ENCODE results near the gene GADL1.

The GADL1 gene

GRCh38 chr3:30886888-30887287, 7.6 kb downstream of the GADL1 start:
- H3K36me3 ChIP-seq (ENCODE audit: control insufficient read depth in 5 of 5, insufficient read depth in 5 of 5, low read length in 5 of 5): no peaks in the 10 kb centered on the region
- no peak overlapping the region for H3K27ac ChIP-seq (ENCODE audit: low read depth, low read length)
- H3K9ac ChIP-seq (ENCODE audit: low read length in 5 of 5): no peak overlapping the region
- no peaks in the 10 kb centered on the region for H3K9me3 ChIP-seq (ENCODE audit: control insufficient read depth in 5 of 5, low read length in 5 of 5)
- H3K4me3 ChIP-seq (ENCODE audit: low read depth in 1 of 5, low read length in 5 of 5): no peak overlapping the region
- H3K27me3 ChIP-seq (ENCODE audit: control insufficient read depth in 5 of 5, insufficient read depth in 4 of 5, low read length in 5 of 5): peaks cover 0 to 3% (median 0%) of the 10 kb centered on the region in 5 donors
- no peaks in the 10 kb centered on the region for H3K4me1 ChIP-seq (ENCODE audit: control insufficient read depth in 5 of 5, insufficient read depth in 5 of 5, low read length in 5 of 5)

GRCh38 chr3:30878862-30879261, 15.6 kb downstream of the GADL1 start:
- Histone ChIP-seq H3K27me3 (ENCODE audit: control insufficient read depth in 5 of 5, insufficient read depth in 4 of 5, low read length in 5 of 5) (no peaks in the 10 kb centered on the region), H3K9ac (ENCODE audit: low read length in 5 of 5) (no peak overlapping the region), H3K27ac (ENCODE audit: low read depth, low read length) (no peak overlapping the region), H3K9me3 (ENCODE audit: control insufficient read depth in 5 of 5, low read length in 5 of 5) (no peaks in the 10 kb centered on the region), H3K4me1 (ENCODE audit: control insufficient read depth in 5 of 5, insufficient read depth in 5 of 5, low read length in 5 of 5) (peaks cover 0 to 14% (median 6%) of the 10 kb centered on the region in 5 donors), H3K4me3 (ENCODE audit: low read depth in 1 of 5, low read length in 5 of 5) (no peak overlapping the region), H3K36me3 (ENCODE audit: control insufficient read depth in 5 of 5, insufficient read depth in 5 of 5, low read length in 5 of 5) (no peaks in the 10 kb centered on the region)

GRCh38 chr3:30875505-30875904, 19.0 kb downstream of the GADL1 start:
- no peak overlapping the region for H3K9ac ChIP-seq (ENCODE audit: low read length in 5 of 5)
- H3K4me3 ChIP-seq (ENCODE audit: low read depth in 1 of 5, low read length in 5 of 5): no peak overlapping the region
- peaks cover 0 to 14% (median 6%) of the 10 kb centered on the region in 5 donors for H3K4me1 ChIP-seq (ENCODE audit: control insufficient read depth in 5 of 5, insufficient read depth in 5 of 5, low read length in 5 of 5)
- no peaks in the 10 kb centered on the region for H3K36me3 ChIP-seq (ENCODE audit: control insufficient read depth in 5 of 5, insufficient read depth in 5 of 5, low read length in 5 of 5)
- no peaks in the 10 kb centered on the region for H3K9me3 ChIP-seq (ENCODE audit: control insufficient read depth in 5 of 5, low read length in 5 of 5)
- no peak overlapping the region for H3K27ac ChIP-seq (ENCODE audit: low read depth, low read length)
- no peaks in the 10 kb centered on the region for H3K27me3 ChIP-seq (ENCODE audit: control insufficient read depth in 5 of 5, insufficient read depth in 4 of 5, low read length in 5 of 5)

GRCh38 chr3:30873671-30874070, 20.8 kb downstream of the GADL1 start:
- H3K36me3 ChIP-seq (ENCODE audit: control insufficient read depth in 5 of 5, insufficient read depth in 5 of 5, low read length in 5 of 5): no peaks in the 10 kb centered on the region
- H3K9me3 ChIP-seq (ENCODE audit: control insufficient read depth in 5 of 5, low read length in 5 of 5): no peaks in the 10 kb centered on the region
- no peak overlapping the region for H3K9ac ChIP-seq (ENCODE audit: low read length in 5 of 5)
- no peak overlapping the region for H3K27ac ChIP-seq (ENCODE audit: low read depth, low read length)
- no peaks in the 10 kb centered on the region for H3K27me3 ChIP-seq (ENCODE audit: control insufficient read depth in 5 of 5, insufficient read depth in 4 of 5, low read length in 5 of 5)
- no peak overlapping the region for H3K4me3 ChIP-seq (ENCODE audit: low read depth in 1 of 5, low read length in 5 of 5)
- H3K4me1 ChIP-seq (ENCODE audit: control insufficient read depth in 5 of 5, insufficient read depth in 5 of 5, low read length in 5 of 5): peaks cover 0 to 14% (median 6%) of the 10 kb centered on the region in 5 donors

GRCh38 chr3:30872879-30873278, 21.6 kb downstream of the GADL1 start:
- no peak overlapping the region for H3K9ac ChIP-seq (ENCODE audit: low read length in 5 of 5)
- peaks cover 0 to 14% (median 6%) of the 10 kb centered on the region in 5 donors for H3K4me1 ChIP-seq (ENCODE audit: control insufficient read depth in 5 of 5, insufficient read depth in 5 of 5, low read length in 5 of 5)
- no peaks in the 10 kb centered on the region for H3K27me3 ChIP-seq (ENCODE audit: control insufficient read depth in 5 of 5, insufficient read depth in 4 of 5, low read length in 5 of 5)
- H3K36me3 ChIP-seq (ENCODE audit: control insufficient read depth in 5 of 5, insufficient read depth in 5 of 5, low read length in 5 of 5): no peaks in the 10 kb centered on the region
- H3K4me3 ChIP-seq (ENCODE audit: low read depth in 1 of 5, low read length in 5 of 5): no peak overlapping the region
- no peak overlapping the region for H3K27ac ChIP-seq (ENCODE audit: low read depth, low read length)
- no peaks in the 10 kb centered on the region for H3K9me3 ChIP-seq (ENCODE audit: control insufficient read depth in 5 of 5, low read length in 5 of 5)

- H3K27me3 ChIP-seq (ENCODE audit: control insufficient read depth in 5 of 5, insufficient read depth in 4 of 5, low read length in 5 of 5): no peaks in the 10 kb centered on the region
- H3K4me1 ChIP-seq (ENCODE audit: control insufficient read depth in 5 of 5, insufficient read depth in 5 of 5, low read length in 5 of 5): peaks cover 0 to 14% (median 6%) of the 10 kb centered on the region in 5 donors
- H3K36me3 ChIP-seq (ENCODE audit: control insufficient read depth in 5 of 5, insufficient read depth in 5 of 5, low read length in 5 of 5): no peaks in the 10 kb centered on the region
- H3K27ac ChIP-seq (ENCODE audit: low read depth, low read length): no peak overlapping the region
- no peak overlapping the region for H3K9ac ChIP-seq (ENCODE audit: low read length in 5 of 5)
- H3K4me3 ChIP-seq (ENCODE audit: low read depth in 1 of 5, low read length in 5 of 5): no peak overlapping the region
- H3K9me3 ChIP-seq (ENCODE audit: control insufficient read depth in 5 of 5, low read length in 5 of 5): no peaks in the 10 kb centered on the region
These were observed 22.7 kb downstream of the GADL1 start for GRCh38 chr3:30871720-30872119.

GRCh38 chr3:30864836-30865235, 29.6 kb downstream of the GADL1 start:
- Histone ChIP-seq H3K36me3 (ENCODE audit: control insufficient read depth in 5 of 5, insufficient read depth in 5 of 5, low read length in 5 of 5) (no peaks in the 10 kb centered on the region), H3K4me1 (ENCODE audit: control insufficient read depth in 5 of 5, insufficient read depth in 5 of 5, low read length in 5 of 5) (no peaks in the 10 kb centered on the region), H3K9ac (ENCODE audit: low read length in 5 of 5) (no peak overlapping the region), H3K4me3 (ENCODE audit: low read depth in 1 of 5, low read length in 5 of 5) (no peak overlapping the region), H3K27me3 (ENCODE audit: control insufficient read depth in 5 of 5, insufficient read depth in 4 of 5, low read length in 5 of 5) (no peaks in the 10 kb centered on the region), H3K27ac (ENCODE audit: low read depth, low read length) (no peak overlapping the region), H3K9me3 (ENCODE audit: control insufficient read depth in 5 of 5, low read length in 5 of 5) (no peaks in the 10 kb centered on the region)

GRCh38 chr3:30864132-30864531, 30.3 kb downstream of the GADL1 start:
- Histone ChIP-seq H3K4me1 (ENCODE audit: control insufficient read depth in 5 of 5, insufficient read depth in 5 of 5, low read length in 5 of 5) (no peaks in the 10 kb centered on the region), H3K9me3 (ENCODE audit: control insufficient read depth in 5 of 5, low read length in 5 of 5) (no peaks in the 10 kb centered on the region), H3K36me3 (ENCODE audit: control insufficient read depth in 5 of 5, insufficient read depth in 5 of 5, low read length in 5 of 5) (no peaks in the 10 kb centered on the region), H3K27ac (ENCODE audit: low read depth, low read length) (no peak overlapping the region), H3K27me3 (ENCODE audit: control insufficient read depth in 5 of 5, insufficient read depth in 4 of 5, low read length in 5 of 5) (no peaks in the 10 kb centered on the region), H3K9ac (ENCODE audit: low read length in 5 of 5) (no peak overlapping the region), H3K4me3 (ENCODE audit: low read depth in 1 of 5, low read length in 5 of 5) (no peak overlapping the region)

GRCh38 chr3:30862004-30862403, 32.5 kb downstream of the GADL1 start:
- no peak overlapping the region for H3K27ac ChIP-seq (ENCODE audit: low read depth, low read length)
- H3K27me3 ChIP-seq (ENCODE audit: control insufficient read depth in 5 of 5, insufficient read depth in 4 of 5, low read length in 5 of 5): no peaks in the 10 kb centered on the region
- H3K9ac ChIP-seq (ENCODE audit: low read length in 5 of 5): no peak overlapping the region
- no peak overlapping the region for H3K4me3 ChIP-seq (ENCODE audit: low read depth in 1 of 5, low read length in 5 of 5)
- H3K4me1 ChIP-seq (ENCODE audit: control insufficient read depth in 5 of 5, insufficient read depth in 5 of 5, low read length in 5 of 5): no peaks in the 10 kb centered on the region
- H3K9me3 ChIP-seq (ENCODE audit: control insufficient read depth in 5 of 5, low read length in 5 of 5): no peaks in the 10 kb centered on the region
- no peaks in the 10 kb centered on the region for H3K36me3 ChIP-seq (ENCODE audit: control insufficient read depth in 5 of 5, insufficient read depth in 5 of 5, low read length in 5 of 5)

- H3K36me3 ChIP-seq (ENCODE audit: control insufficient read depth in 5 of 5, insufficient read depth in 5 of 5, low read length in 5 of 5): no peaks in the 10 kb centered on the region
- H3K4me1 ChIP-seq (ENCODE audit: control insufficient read depth in 5 of 5, insufficient read depth in 5 of 5, low read length in 5 of 5): peaks cover 0 to 3% (median 0%) of the 10 kb centered on the region in 5 donors
- H3K4me3 ChIP-seq (ENCODE audit: low read depth in 1 of 5, low read length in 5 of 5): no peak overlapping the region
- no peak overlapping the region for H3K27ac ChIP-seq (ENCODE audit: low read depth, low read length)
- no peaks in the 10 kb centered on the region for H3K27me3 ChIP-seq (ENCODE audit: control insufficient read depth in 5 of 5, insufficient read depth in 4 of 5, low read length in 5 of 5)
- no peak overlapping the region for H3K9ac ChIP-seq (ENCODE audit: low read length in 5 of 5)
- no peaks in the 10 kb centered on the region for H3K9me3 ChIP-seq (ENCODE audit: control insufficient read depth in 5 of 5, low read length in 5 of 5)
These were observed 35.5 kb downstream of the GADL1 start for GRCh38 chr3:30858894-30859389.
